IMR-90 (cell line): ENCODE results near the gene KIF3B.

ENCODE experiments used
- BHLHE40 ChIP-seq: fragments of 150-350 bp; IDR thresholded peaks from 2 replicates; pipeline ENCODE4 v1.6.1; 2016; ENCODE audit warnings: mild to moderate bottlenecking, low read depth, low read length
- CHD1 ChIP-seq: IDR thresholded peaks from 2 replicates; pipeline ENCODE4 v1.6.1; 2012; ENCODE audit warnings: low read depth, low read length, improper control_type of control experiment
- CTCF ChIP-seq: conservative IDR thresholded peaks from 2 replicates; pipeline ENCODE4 v1.5.1; 2012; ENCODE audit warnings: mild to moderate bottlenecking, low read depth, low read length, improper control_type of control experiment
- ELK1 ChIP-seq: fragments of 150-350 bp; IDR thresholded peaks from 2 replicates; pipeline ENCODE4 v1.6.1; 2016; ENCODE audit warnings: low read depth, mild to moderate bottlenecking, low read length, moderate library complexity, borderline replicate concordance
- FOS ChIP-seq: fragments of 150-350 bp; IDR thresholded peaks from 2 replicates; pipeline ENCODE4 v1.6.1; 2016; ENCODE audit warnings: low read depth, low read length
- MAFK ChIP-seq: IDR thresholded peaks from 2 replicates; pipeline ENCODE4 v1.6.1; 2012; ENCODE audit warnings: low read depth, low read length, improper control_type of control experiment
- MAZ ChIP-seq: IDR thresholded peaks from 2 replicates; pipeline ENCODE4 v1.6.1; 2012; ENCODE audit warnings: low read depth, mild to moderate bottlenecking, low read length, improper control_type of control experiment, moderate library complexity, borderline replicate concordance
- MXI1 ChIP-seq: IDR thresholded peaks from 2 replicates; pipeline ENCODE4 v1.6.1; 2012; ENCODE audit warnings: low read depth, mild to moderate bottlenecking, low read length, moderate library complexity, borderline replicate concordance
- NFE2L2 ChIP-seq: fragments of 150-350 bp; IDR thresholded peaks from 2 replicates; pipeline ENCODE4 v1.6.1; 2016; ENCODE audit warnings: low read depth, mild to moderate bottlenecking, low read length
- POLR2A ChIP-seq: IDR thresholded peaks from 2 replicates; pipeline ENCODE4 v1.6.1; 2012; ENCODE audit warnings: mild to moderate bottlenecking, low read depth, low read length
- RAD21 ChIP-seq: IDR thresholded peaks from 2 replicates; pipeline ENCODE4 v1.6.1; 2012; ENCODE audit warnings: low read length, improper control_type of control experiment
- RFX5 ChIP-seq: IDR thresholded peaks from 2 replicates; pipeline ENCODE4 v1.8.0; 2012; ENCODE audit warnings: low read depth, mild to moderate bottlenecking, low read length, moderate library complexity
- SMC3 ChIP-seq: fragments of 150-350 bp; IDR thresholded peaks from 2 replicates; pipeline ENCODE4 v1.6.1; 2016; ENCODE audit warnings: low read depth, mild to moderate bottlenecking, antibody characterized with exemption, low read length, moderate library complexity
- USF2 ChIP-seq: fragments of 150-350 bp; IDR thresholded peaks from 2 replicates; pipeline ENCODE4 v1.6.1; 2017; ENCODE audit warnings: mild to moderate bottlenecking, antibody characterized with exemption, low read length, low read depth

GRCh38 chr20:32319100-32319499 is 41.6 kb downstream of the KIF3B start:
- no peak for TF ChIP-seq CTCF
- no peak for TF ChIP-seq CHD1
- no peak for TF ChIP-seq USF2
- no peak for TF ChIP-seq ELK1
- TF ChIP-seq POLR2A: no peak
- no peak for TF ChIP-seq MAZ
- TF ChIP-seq MXI1: no peak
- TF ChIP-seq NFE2L2: no peak
- TF ChIP-seq RAD21: no peak
- TF ChIP-seq RFX5: no peak
- TF ChIP-seq SMC3: no peak
- no peak for TF ChIP-seq MAFK
- TF ChIP-seq FOS: no peak
- no peak for TF ChIP-seq BHLHE40
